Thoracic aorta (tissue), 2 donors: ENCODE results near the gene TIGD1. TPM values are rescaled to one million over a fixed set of nuclear protein-coding genes. Genes with fewer than 3 reads are reported as not detected.

Source experiments
- ATAC-seq: fragments of 150-250 bp; one replicate; pipeline ENCODE4 v1.8.0; 2017; ENCODE audit warnings: low read depth; ENCODE audit not compliant: insufficient number of reproducible peaks, low FRiP score
- DNase-seq: peaks from one replicate; pipeline ENCODE4 v3.0.0-alpha.2; 2020; ENCODE audit warnings: low spot score
- H3K27ac ChIP-seq, 2 donors: fragments of 200-600 bp; sonication (generic); 1 replicate in 1 of 2; 2 replicates in 1 of 2; pipeline ENCODE4 v1.5.1; 2016; ENCODE audit warnings: mild to moderate bottlenecking in 2 of 2, moderate library complexity in 2 of 2
- H3K27me3 ChIP-seq: fragments of 200-600 bp; sonication (generic); replicated peaks from 2 replicates; pipeline ENCODE4 v1.6.0; 2016; ENCODE audit warnings: mild to moderate bottlenecking; ENCODE audit not compliant: insufficient read depth
- H3K36me3 ChIP-seq: fragments of 200-600 bp; sonication (generic); one replicate; pipeline ENCODE4 v1.5.1; 2016
- H3K4me1 ChIP-seq, 2 donors: fragments of 200-600 bp; sonication (generic); 1 replicate in 1 of 2; 2 replicates in 1 of 2; pipeline versions ENCODE4 v1.5.1 to v1.6.0; 2016; ENCODE audit warnings: low read depth in 2 of 2, mild to moderate bottlenecking in 1 of 2; ENCODE audit not compliant: control insufficient read depth in 1 of 2
- H3K4me3 ChIP-seq: fragments of 200-600 bp; sonication (generic); 2 replicates; pipeline ENCODE4 v1.5.1; 2016; ENCODE audit warnings: mild to moderate bottlenecking
- H3K9me3 ChIP-seq: fragments of 200-600 bp; sonication (generic); 2 replicates; pipeline ENCODE4 v1.5.1; 2016
- CTCF ChIP-seq: fragments of 200-600 bp; sonication (generic); IDR thresholded peaks from one replicate; pipeline ENCODE4 v1.5.1; 2019; ENCODE audit warnings: antibody characterized with exemption
- total RNA-seq, 2 donors: library from RNA; depleted of rRNA; stranded (reverse); fragments of >200 nt; gene quantifications; one replicate each; pipeline versions ENCODE4 v1.1.0 to v1.2.3, GENCODE V29; 2016

The TIGD1 gene
- total RNA-seq, 2 donors from 2014 or later = 1.8 to 3.1 TPM

GRCh38 chr2:232501331-232501771, 49.0 kb downstream of the TIGD1 start:
- no peak for ATAC-seq
- no peaks in the 10 kb centered on the region for H3K27me3 ChIP-seq

GRCh38 chr2:232498452-232498851, 51.9 kb downstream of the TIGD1 start:
- no peak overlapping the region for H3K4me3 ChIP-seq
- no peaks in the 10 kb centered on the region for H3K27me3 ChIP-seq
- no peak for TF ChIP-seq CTCF
- H3K4me1 ChIP-seq = peaks cover 3 to 10% of the 10 kb centered on the region in 2 donors
- ATAC-seq (no peak), DNase-seq (no peak)
- H3K27ac ChIP-seq = no peak overlapping the region
- no peaks in the 10 kb centered on the region for H3K36me3 ChIP-seq
- no peaks in the 10 kb centered on the region for H3K9me3 ChIP-seq

More at GRCh38 chr2:232501331-232501771, 49.0 kb downstream of the TIGD1 start:
- no peaks in the 10 kb centered on the region for H3K9me3 ChIP-seq
- H3K27ac ChIP-seq = no peak overlapping the region
- no peak overlapping the region for H3K4me3 ChIP-seq
- no peak for DNase-seq
- no peaks in the 10 kb centered on the region for H3K36me3 ChIP-seq
- TF ChIP-seq CTCF = no peak
- H3K4me1 ChIP-seq = peaks cover 7 to 16% of the 10 kb centered on the region in 2 donors

Other genes with a start within 250 kb of the TIGD1 start
- not detected for gene ALPP, start 171.8 kb downstream of the TIGD1 start, total RNA-seq
- gene ALPG, start 143.7 kb downstream of the TIGD1 start, total RNA-seq = not detected
- not detected for gene ALPI, start 94.4 kb downstream of the TIGD1 start, total RNA-seq
- 1 to 10 TPM; 1.6 to 2.8 TPM for gene ECEL1, start 62.7 kb downstream of the TIGD1 start, total RNA-seq
- gene PRSS56, start 30.2 kb downstream of the TIGD1 start, total RNA-seq = not detected
- gene CHRND, start 24.4 kb downstream of the TIGD1 start, total RNA-seq = not detected
- gene CHRNG, start 10.9 kb downstream of the TIGD1 start, total RNA-seq = not detected
- 10 to 100 TPM; 42.2 to 51.1 TPM for gene EIF4E2, start 132 bp upstream of the TIGD1 start, total RNA-seq
- 100 to 1,000 TPM; 111 to 211 TPM for gene EFHD1, start 83.0 kb upstream of the TIGD1 start, total RNA-seq
- 100 to 1,000 TPM in 1 of 2 donors, 10 to 100 TPM in 1; 54.7 to 121 TPM for gene GIGYF2, start 146.8 kb upstream of the TIGD1 start, total RNA-seq
- not detected for gene KCNJ13, start 226.0 kb upstream of the TIGD1 start, total RNA-seq